BLaER1 treated with 17β-estradiol and CSF1 and Interleukin-3, amounts not matched to agents 10 nM and 100 nM (cell line): ENCODE measurements around the gene TNIK.

Experiments used
- H3K27ac ChIP-seq, 11 experiments: shearing (Covaris generic); formaldehyde crosslinking; 2 replicates each; pipeline ENCODE4 v1.8.1; 2022
- H3K27me3 ChIP-seq, 11 experiments: shearing (Covaris generic); formaldehyde crosslinking; 2 replicates each; pipeline ENCODE4 v1.8.1; 2022
- H3K36me3 ChIP-seq, 11 experiments: shearing (Covaris generic); formaldehyde crosslinking; 2 replicates each; pipeline ENCODE4 v1.8.1; 2022
- H3K4me1 ChIP-seq, 10 experiments: shearing (Covaris generic); formaldehyde crosslinking; 2 replicates each; pipeline ENCODE4 v1.8.1; 2022
- H3K4me2 ChIP-seq, 11 experiments: shearing (Covaris generic); formaldehyde crosslinking; 2 replicates each; pipeline ENCODE4 v1.8.1; 2022
- H3K4me3 ChIP-seq, 10 experiments: shearing (Covaris generic); formaldehyde crosslinking; 2 replicates each; pipeline ENCODE4 v1.8.1; 2022
- H3K9ac ChIP-seq, 11 experiments: shearing (Covaris generic); formaldehyde crosslinking; 2 replicates each; pipeline ENCODE4 v1.8.1; 2022
- H3K9me3 ChIP-seq, 11 experiments: shearing (Covaris generic); formaldehyde crosslinking; replicated peaks in 1 of 11; 2 replicates each; pipeline ENCODE4 v1.8.1; 2022
- H4K20me1 ChIP-seq, 11 experiments: shearing (Covaris generic); formaldehyde crosslinking; 2 replicates each; pipeline ENCODE4 v1.8.1; 2022
- Cebpa-rat ChIP-seq, 11 experiments: shearing (Covaris generic); IDR thresholded peaks; 2 replicates each; pipeline ENCODE4 v1.8.1; 2022

TNIK gene

GRCh38 chr3:171343693-171344092 lies 116.5 kb downstream of the TNIK start:
- no peak overlapping the region for H3K9ac ChIP-seq
- H3K27ac ChIP-seq = no peak overlapping the region
- peak overlapping the region in 1 of 11 experiments; percentile 11; a peak in 1 of 22 replicates for H3K4me2 ChIP-seq
- no peak for TF ChIP-seq Cebpa-rat (IDR thresholded peaks at IDR 0.05)
- H4K20me1 ChIP-seq = no peaks in the 10 kb centered on the region
- peaks cover 9 to 46% (median 19%) of the 10 kb centered on the region in 10 experiments; a peak in 19 of 20 replicates for H3K4me1 ChIP-seq
- H3K9me3 ChIP-seq = peaks cover 5 to 16% (median 10%) of the 10 kb centered on the region in 11 experiments; a peak in 14 of 22 replicates
- H3K36me3 ChIP-seq = no peaks in the 10 kb centered on the region
- no peaks in the 10 kb centered on the region for H3K27me3 ChIP-seq
- no peak overlapping the region for H3K4me3 ChIP-seq

- TF ChIP-seq Cebpa-rat (IDR thresholded peaks at IDR 0.05) = no peak
- Histone ChIP-seq H3K4me2 (no peak overlapping the region), H4K20me1 (no peaks in the 10 kb centered on the region), H3K9me3 (peaks cover 5 to 16% (median 10%) of the 10 kb centered on the region in 11 experiments; a peak in 14 of 22 replicates), H3K4me1 (peaks cover 6 to 38% (median 13%) of the 10 kb centered on the region in 10 experiments; a peak in 19 of 20 replicates), H3K9ac (no peak overlapping the region), H3K27ac (no peak overlapping the region), H3K36me3 (no peaks in the 10 kb centered on the region), H3K27me3 (no peaks in the 10 kb centered on the region), H3K4me3 (no peak overlapping the region)
These were observed 117.3 kb downstream of the TNIK start for GRCh38 chr3:171342783-171343420.

DNA sequence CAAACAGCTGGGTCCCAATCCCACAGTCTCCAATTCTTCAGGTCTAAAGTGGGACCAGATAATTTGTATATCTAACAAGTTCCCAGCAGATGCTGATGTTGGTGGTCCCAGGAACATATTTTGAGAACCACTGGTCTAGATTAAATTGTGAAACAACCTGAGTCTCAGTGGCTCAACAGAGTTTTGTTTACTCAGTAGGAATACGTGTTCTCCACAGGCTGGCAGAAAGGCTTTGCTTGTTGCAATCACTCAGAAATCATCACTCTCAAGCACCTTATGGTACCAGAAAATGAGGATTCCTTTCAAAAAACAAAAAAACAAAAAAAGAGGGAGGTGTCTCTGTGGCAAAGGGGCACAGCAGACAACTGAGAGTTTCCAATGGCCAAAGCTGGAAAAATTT lies 118.0 kb downstream of the TNIK start:
- H4K20me1 ChIP-seq = no peaks in the 10 kb centered on the region
- H3K9ac ChIP-seq = no peak overlapping the region
- no peak overlapping the region for H3K27ac ChIP-seq
- peaks cover 5 to 16% (median 10%) of the 10 kb centered on the region in 11 experiments; a peak in 14 of 22 replicates for H3K9me3 ChIP-seq
- TF ChIP-seq Cebpa-rat (IDR thresholded peaks at IDR 0.05) = no peak
- H3K4me1 ChIP-seq = peaks cover 0 to 35% (median 6%) of the 10 kb centered on the region in 10 experiments; a peak in 16 of 20 replicates
- no peaks in the 10 kb centered on the region for H3K36me3 ChIP-seq
- no peak overlapping the region for H3K4me2 ChIP-seq
- no peak overlapping the region for H3K4me3 ChIP-seq
- H3K27me3 ChIP-seq = no peaks in the 10 kb centered on the region

- Histone ChIP-seq H3K27me3 (no peaks in the 10 kb centered on the region), H3K4me3 (no peak overlapping the region), H3K27ac (no peak overlapping the region), H4K20me1 (no peaks in the 10 kb centered on the region), H3K4me2 (no peak overlapping the region), H3K9me3 (peaks cover 5 to 16% (median 10%) of the 10 kb centered on the region in 11 experiments; a peak in 14 of 22 replicates), H3K36me3 (no peaks in the 10 kb centered on the region), H3K4me1 (peaks cover 0 to 21% (median 0%) of the 10 kb centered on the region in 10 experiments; a peak in 2 of 20 replicates), H3K9ac (no peak overlapping the region)
- TF ChIP-seq Cebpa-rat (IDR thresholded peaks at IDR 0.05) = no peak
These were observed 119.8 kb downstream of the TNIK start for GRCh38 chr3:171340434-171340833.

- no peak overlapping the region for H3K9ac ChIP-seq
These were observed 120.6 kb downstream of the TNIK start for GRCh38 chr3:171339598-171339997.

DNA sequence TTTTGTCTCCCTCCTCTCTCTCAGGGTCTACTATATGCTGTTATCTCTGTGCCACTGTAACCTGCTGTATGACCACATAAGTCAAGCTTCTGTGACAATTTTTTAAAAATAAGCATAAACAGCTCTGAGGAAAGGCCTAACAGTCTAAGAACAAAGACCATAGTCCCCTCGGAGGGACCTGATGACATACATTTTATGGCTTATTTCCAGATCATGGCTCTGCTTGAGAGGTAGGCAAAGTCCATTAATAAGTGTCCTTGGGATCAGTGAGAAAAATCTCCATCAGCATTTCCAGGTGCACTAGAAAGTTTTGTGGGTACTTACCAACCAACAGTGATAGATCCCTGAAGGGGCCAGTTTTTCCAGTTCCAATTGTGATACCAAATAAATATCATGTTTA lies 123.8 kb downstream of the TNIK start:
- TF ChIP-seq Cebpa-rat (IDR thresholded peaks at IDR 0.05) = no peak
- Histone ChIP-seq H3K27me3 (no peaks in the 10 kb centered on the region), H3K9ac (no peak overlapping the region), H3K4me2 (no peak overlapping the region), H3K27ac (no peak overlapping the region), H3K4me1 (peaks cover 0 to 7% (median 0%) of the 10 kb centered on the region in 10 experiments; a peak in 1 of 20 replicates), H3K9me3 (no peaks in the 10 kb centered on the region), H4K20me1 (no peaks in the 10 kb centered on the region), H3K4me3 (no peak overlapping the region), H3K36me3 (no peaks in the 10 kb centered on the region)

More at GRCh38 chr3:171339598-171339997, 120.6 kb downstream of the TNIK start:
- H3K4me3 ChIP-seq = no peak overlapping the region
- no peaks in the 10 kb centered on the region for H3K36me3 ChIP-seq
- no peak for TF ChIP-seq Cebpa-rat (IDR thresholded peaks at IDR 0.05)
- no peak overlapping the region for H3K4me2 ChIP-seq
- peaks cover 5 to 16% (median 10%) of the 10 kb centered on the region in 11 experiments; a peak in 14 of 22 replicates for H3K9me3 ChIP-seq
- H4K20me1 ChIP-seq = no peaks in the 10 kb centered on the region
- H3K27ac ChIP-seq = no peak overlapping the region
- H3K27me3 ChIP-seq = no peaks in the 10 kb centered on the region
- H3K4me1 ChIP-seq = peaks cover 0 to 15% (median 0%) of the 10 kb centered on the region in 10 experiments; a peak in 2 of 20 replicates

DNA sequence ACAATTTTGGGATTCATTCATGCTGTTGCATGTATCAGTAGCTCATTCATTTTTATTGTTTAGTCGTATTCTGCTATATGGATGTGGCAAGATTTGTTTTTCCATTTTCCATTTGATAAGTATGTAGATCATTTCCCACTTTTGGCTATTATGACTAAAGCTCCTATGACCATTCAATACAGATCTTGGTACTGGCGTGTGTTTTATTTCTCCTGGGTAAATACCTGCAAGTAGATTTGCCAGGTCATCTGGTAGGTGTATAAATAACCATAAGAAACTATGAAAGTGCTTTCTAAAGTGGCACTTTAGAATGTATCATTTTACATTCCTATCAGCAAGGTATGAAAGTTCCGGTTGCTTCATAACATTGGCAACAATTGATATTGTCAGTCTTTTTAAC lies 124.6 kb downstream of the TNIK start:
- TF ChIP-seq Cebpa-rat (IDR thresholded peaks at IDR 0.05) = no peak
- no peaks in the 10 kb centered on the region for H4K20me1 ChIP-seq

GRCh38 chr3:171334465-171334811 lies 125.8 kb downstream of the TNIK start:
- H3K4me2 ChIP-seq = no peak overlapping the region
- H4K20me1 ChIP-seq = no peaks in the 10 kb centered on the region
- H3K36me3 ChIP-seq = no peaks in the 10 kb centered on the region
- H3K27me3 ChIP-seq = no peaks in the 10 kb centered on the region
- H3K4me3 ChIP-seq = no peak overlapping the region
- peaks cover 0 to 7% (median 0%) of the 10 kb centered on the region in 10 experiments; a peak in 1 of 20 replicates for H3K4me1 ChIP-seq
- no peaks in the 10 kb centered on the region for H3K9me3 ChIP-seq
- H3K9ac ChIP-seq = no peak overlapping the region
- no peak overlapping the region for H3K27ac ChIP-seq
- TF ChIP-seq Cebpa-rat (IDR thresholded peaks at IDR 0.05) = no peak

More for the DNA sequence above, 124.6 kb downstream of the TNIK start:
- Histone ChIP-seq H3K36me3 (no peaks in the 10 kb centered on the region), H3K4me1 (peaks cover 0 to 7% (median 0%) of the 10 kb centered on the region in 10 experiments; a peak in 1 of 20 replicates), H3K9me3 (no peaks in the 10 kb centered on the region), H3K27ac (no peak overlapping the region), H3K9ac (no peak overlapping the region), H3K27me3 (no peaks in the 10 kb centered on the region), H3K4me2 (no peak overlapping the region), H3K4me3 (no peak overlapping the region)

DNA sequence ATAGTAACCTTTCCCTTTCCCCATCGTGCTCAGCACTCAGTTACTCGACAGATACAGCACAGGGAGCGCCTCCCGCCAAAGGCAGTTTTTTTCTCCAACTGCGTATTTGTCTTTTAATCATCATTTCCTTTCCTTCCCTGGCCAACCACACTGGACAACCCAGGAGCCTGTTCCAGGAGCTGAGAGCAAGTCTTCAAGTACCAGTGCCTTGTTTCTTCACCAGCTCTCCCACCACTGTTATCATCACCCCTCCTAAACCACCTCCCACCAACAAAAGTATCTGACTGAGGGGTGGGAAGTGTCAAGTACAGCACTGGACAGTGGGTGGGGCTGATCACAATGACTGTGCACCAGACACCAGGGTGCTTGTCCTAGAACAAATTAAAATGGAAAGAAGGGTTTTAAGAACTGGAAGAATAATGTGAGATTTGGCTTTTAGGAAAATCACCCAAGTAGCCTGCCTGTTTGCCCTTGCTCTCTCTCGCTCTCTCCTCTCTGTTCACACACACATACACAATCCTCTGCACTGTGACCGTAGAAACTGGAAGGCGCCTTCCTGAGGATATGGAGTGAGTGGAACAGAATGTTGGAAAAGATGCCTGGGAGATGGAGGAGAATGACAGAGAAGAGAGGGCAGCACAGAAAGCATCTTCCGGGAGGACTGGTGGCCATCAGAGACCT lies 126.3 kb downstream of the TNIK start:
- Histone ChIP-seq H3K36me3 (no peaks in the 10 kb centered on the region), H3K27me3 (no peaks in the 10 kb centered on the region), H4K20me1 (no peaks in the 10 kb centered on the region), H3K4me2 (no peak overlapping the region), H3K4me1 (peaks cover 0 to 8% (median 0%) of the 10 kb centered on the region in 10 experiments; a peak in 2 of 20 replicates), H3K27ac (no peak overlapping the region), H3K4me3 (no peak overlapping the region), H3K9me3 (no peaks in the 10 kb centered on the region), H3K9ac (no peak overlapping the region)
- no peak for TF ChIP-seq Cebpa-rat (IDR thresholded peaks at IDR 0.05)
